Thoracic aorta (tissue), 2 donors: ENCODE data around the gene PER1. TPM values are rescaled to one million over a fixed set of nuclear protein-coding genes. Genes with fewer than 3 reads are reported as not detected.
"Not testable (repeated sequence)": the region's sequence is repeated elsewhere in the genome, so short reads cannot be mapped to it uniquely, and the experiment has no call there.

Source experiments
- ATAC-seq: fragments of 150-250 bp; one replicate; pipeline ENCODE4 v1.8.0; 2017; ENCODE audit warnings: low read depth; ENCODE audit not compliant: insufficient number of reproducible peaks, low FRiP score
- DNase-seq: peaks from one replicate; pipeline ENCODE4 v3.0.0-alpha.2; 2020; ENCODE audit warnings: low spot score
- H3K27ac ChIP-seq, 2 donors: fragments of 200-600 bp; sonication (generic); 1 replicate in 1 of 2; 2 replicates in 1 of 2; pipeline ENCODE4 v1.5.1; 2016; ENCODE audit warnings: mild to moderate bottlenecking in 2 of 2, moderate library complexity in 2 of 2
- H3K27me3 ChIP-seq: fragments of 200-600 bp; sonication (generic); replicated peaks from 2 replicates; pipeline ENCODE4 v1.6.0; 2016; ENCODE audit warnings: mild to moderate bottlenecking; ENCODE audit not compliant: insufficient read depth
- H3K36me3 ChIP-seq: fragments of 200-600 bp; sonication (generic); one replicate; pipeline ENCODE4 v1.5.1; 2016
- H3K4me1 ChIP-seq, 2 donors: fragments of 200-600 bp; sonication (generic); 1 replicate in 1 of 2; 2 replicates in 1 of 2; pipeline versions ENCODE4 v1.5.1 to v1.6.0; 2016; ENCODE audit warnings: low read depth in 2 of 2, mild to moderate bottlenecking in 1 of 2; ENCODE audit not compliant: control insufficient read depth in 1 of 2
- H3K4me3 ChIP-seq: fragments of 200-600 bp; sonication (generic); 2 replicates; pipeline ENCODE4 v1.5.1; 2016; ENCODE audit warnings: mild to moderate bottlenecking
- H3K9me3 ChIP-seq: fragments of 200-600 bp; sonication (generic); 2 replicates; pipeline ENCODE4 v1.5.1; 2016
- total RNA-seq, 2 donors: library from RNA; depleted of rRNA; stranded (reverse); fragments of >200 nt; gene quantifications; one replicate each; pipeline versions ENCODE4 v1.1.0 to v1.2.3, GENCODE V29; 2016
- TF ChIP-seq, protein P1 (sequence below): fragments of 200-600 bp; sonication (generic); IDR thresholded peaks from one replicate; pipeline ENCODE4 v1.5.1; 2019; ENCODE audit warnings: antibody characterized with exemption

The PER1 gene
- total RNA-seq, 2 donors from 2014 or later: 175 to 292 TPM

DNA sequence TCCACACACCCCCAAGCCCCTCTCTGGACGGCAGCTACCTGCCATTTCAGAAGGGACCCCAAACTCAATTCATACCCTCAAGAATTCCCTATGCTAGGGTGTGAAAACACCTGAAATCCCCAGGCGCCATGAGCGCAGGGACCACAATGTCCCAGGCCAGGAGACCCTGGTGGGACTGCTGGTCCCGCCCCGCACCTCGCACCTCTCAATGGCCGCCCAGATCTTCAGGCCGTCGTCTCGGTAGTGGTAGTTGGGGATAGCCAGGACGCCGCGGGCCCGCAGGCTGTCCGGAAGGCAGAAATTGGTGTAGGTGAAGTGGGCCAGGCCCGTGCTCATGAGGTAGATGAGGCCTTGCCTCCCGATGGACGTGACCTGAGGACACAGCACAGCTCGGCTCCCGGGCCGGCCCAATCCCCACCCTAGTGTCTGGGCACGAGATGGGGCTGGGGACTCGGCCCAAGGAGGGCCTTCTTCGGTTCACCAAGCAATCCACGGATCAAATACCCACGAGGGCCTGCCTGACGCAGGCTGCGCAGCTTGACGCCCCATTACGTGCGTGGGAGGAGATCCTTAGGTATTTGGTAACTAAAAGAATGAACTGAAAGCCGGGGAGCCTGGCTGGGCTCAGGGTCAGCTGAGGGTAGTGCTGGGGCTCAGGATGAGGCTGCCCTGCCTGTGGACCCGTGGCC, 43.1 kb downstream of the PER1 start:
- Histone ChIP-seq H3K4me1 (peaks cover 0 to 7% of the 10 kb centered on the region in 2 donors), H3K27ac (no peak overlapping the region), H3K4me3 (no peak overlapping the region), H3K27me3 (no peaks in the 10 kb centered on the region), H3K36me3 (no peaks in the 10 kb centered on the region), H3K9me3 (no peaks in the 10 kb centered on the region)
- no peak for DNase-seq
- TF ChIP-seq, protein P1, sequence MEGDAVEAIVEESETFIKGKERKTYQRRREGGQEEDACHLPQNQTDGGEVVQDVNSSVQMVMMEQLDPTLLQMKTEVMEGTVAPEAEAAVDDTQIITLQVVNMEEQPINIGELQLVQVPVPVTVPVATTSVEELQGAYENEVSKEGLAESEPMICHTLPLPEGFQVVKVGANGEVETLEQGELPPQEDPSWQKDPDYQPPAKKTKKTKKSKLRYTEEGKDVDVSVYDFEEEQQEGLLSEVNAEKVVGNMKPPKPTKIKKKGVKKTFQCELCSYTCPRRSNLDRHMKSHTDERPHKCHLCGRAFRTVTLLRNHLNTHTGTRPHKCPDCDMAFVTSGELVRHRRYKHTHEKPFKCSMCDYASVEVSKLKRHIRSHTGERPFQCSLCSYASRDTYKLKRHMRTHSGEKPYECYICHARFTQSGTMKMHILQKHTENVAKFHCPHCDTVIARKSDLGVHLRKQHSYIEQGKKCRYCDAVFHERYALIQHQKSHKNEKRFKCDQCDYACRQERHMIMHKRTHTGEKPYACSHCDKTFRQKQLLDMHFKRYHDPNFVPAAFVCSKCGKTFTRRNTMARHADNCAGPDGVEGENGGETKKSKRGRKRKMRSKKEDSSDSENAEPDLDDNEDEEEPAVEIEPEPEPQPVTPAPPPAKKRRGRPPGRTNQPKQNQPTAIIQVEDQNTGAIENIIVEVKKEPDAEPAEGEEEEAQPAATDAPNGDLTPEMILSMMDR: no peak
- ATAC-seq: no peak

DNA sequence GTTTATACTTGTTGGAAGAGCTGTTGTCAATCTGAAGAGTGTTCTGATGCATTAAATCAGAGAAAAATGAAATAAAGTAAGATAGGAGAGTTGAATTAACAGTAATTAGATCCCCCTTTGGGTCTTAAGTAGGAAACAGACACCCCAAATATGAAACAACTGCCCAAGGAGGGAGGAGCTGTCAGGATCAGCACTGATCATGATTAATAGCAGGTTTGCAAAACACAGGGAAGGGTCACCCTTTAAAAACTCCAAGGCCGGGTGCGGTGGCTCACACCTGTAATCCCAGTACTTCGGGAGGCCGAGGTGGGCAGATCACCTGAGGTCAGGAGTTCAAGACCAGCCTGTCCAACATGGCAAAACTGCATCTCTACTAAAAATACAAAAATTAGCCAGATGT, 45.2 kb downstream of the PER1 start:
- not testable (repeated sequence) for H3K4me3 ChIP-seq, ATAC-seq

DNA sequence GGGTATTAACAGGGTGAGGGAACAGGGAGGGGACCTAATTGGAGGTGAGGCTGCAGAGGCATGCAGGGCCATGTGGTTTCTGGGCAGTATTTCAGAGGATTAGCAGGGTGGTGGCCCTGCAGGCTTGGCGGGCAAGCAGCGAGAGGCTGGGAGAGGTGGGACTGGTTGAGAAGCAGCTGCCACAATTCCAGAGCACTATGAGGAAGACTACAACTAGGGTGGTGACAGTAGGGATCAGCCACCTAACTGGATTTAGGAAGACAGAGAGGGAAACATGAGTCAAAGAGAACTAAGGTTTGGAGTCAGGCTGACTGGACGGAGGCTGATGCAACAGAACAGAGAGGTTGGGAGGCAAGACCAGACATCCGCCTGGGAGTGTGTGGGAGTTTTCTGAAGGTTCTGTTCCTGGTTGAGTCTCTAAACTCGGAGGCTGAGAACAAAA, 46.2 kb downstream of the PER1 start:
- Histone ChIP-seq H3K4me1 (peaks cover 0 to 7% of the 10 kb centered on the region in 2 donors), H3K27ac (no peak overlapping the region), H3K36me3 (no peaks in the 10 kb centered on the region), H3K9me3 (no peaks in the 10 kb centered on the region), H3K27me3 (no peaks in the 10 kb centered on the region), H3K4me3 (no peak overlapping the region)
- DNase-seq: no peak
- TF ChIP-seq, protein P1: no peak
- no peak for ATAC-seq

More for the DNA sequence above, 45.2 kb downstream of the PER1 start:
- H3K4me1 ChIP-seq, DNase-seq, H3K27me3 ChIP-seq, H3K9me3 ChIP-seq, H3K36me3 ChIP-seq, H3K27ac ChIP-seq: not testable (repeated sequence)

DNA sequence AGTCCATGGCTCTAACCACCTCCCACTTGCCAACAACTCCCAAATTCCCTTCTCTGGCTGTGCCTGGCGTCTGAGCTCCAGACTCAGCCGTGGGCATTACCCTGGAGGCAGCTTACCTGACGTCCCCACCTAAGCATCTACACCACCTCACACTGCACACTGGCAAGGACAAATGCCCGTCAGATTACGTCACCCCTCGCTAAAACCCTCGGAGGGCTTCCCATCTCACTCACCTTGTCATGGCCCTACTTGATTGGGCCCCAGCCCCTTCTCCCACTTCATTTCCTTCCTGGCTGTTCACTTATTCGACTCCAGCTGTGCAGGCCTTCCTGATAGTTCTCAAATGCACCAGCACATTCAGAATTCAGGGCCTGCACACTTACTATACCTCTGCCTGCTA, 47.3 kb downstream of the PER1 start:
- no peaks in the 10 kb centered on the region for H3K27me3 ChIP-seq
- peaks cover 0 to 2% of the 10 kb centered on the region in 2 donors for H3K4me1 ChIP-seq
- ATAC-seq (no peak), DNase-seq (no peak)
- no peaks in the 10 kb centered on the region for H3K9me3 ChIP-seq
- H3K27ac ChIP-seq: no peak overlapping the region
- no peaks in the 10 kb centered on the region for H3K36me3 ChIP-seq
- no peak overlapping the region for H3K4me3 ChIP-seq
- TF ChIP-seq, protein P1: no peak

DNA sequence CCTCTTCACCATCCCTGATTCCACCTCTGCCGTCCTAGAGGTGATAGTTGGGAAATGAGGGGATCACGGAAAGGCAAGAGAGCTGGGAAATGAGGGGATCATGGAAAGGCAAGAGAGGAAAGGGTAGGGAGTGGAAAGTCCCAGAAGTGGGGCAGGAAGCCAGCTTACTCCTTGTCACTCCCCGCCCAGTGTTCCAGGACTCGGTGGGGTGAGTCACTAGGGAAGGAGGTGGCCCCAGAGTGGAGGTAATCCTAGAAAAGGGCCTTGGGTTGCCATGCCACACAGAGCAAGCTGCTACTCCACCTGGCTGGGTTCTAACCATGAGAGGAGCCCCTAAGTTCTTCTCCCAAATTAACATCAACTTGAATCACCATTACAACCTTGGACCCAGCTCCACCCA, 48.7 kb downstream of the PER1 start:
- Histone ChIP-seq H3K9me3 (no peaks in the 10 kb centered on the region), H3K36me3 (no peaks in the 10 kb centered on the region), H3K4me1 (no peaks in the 10 kb centered on the region), H3K27me3 (no peaks in the 10 kb centered on the region), H3K27ac (no peak overlapping the region), H3K4me3 (no peak overlapping the region)
- TF ChIP-seq, protein P1: no peak
- DNase-seq: no peak
- ATAC-seq: no peak

DNA sequence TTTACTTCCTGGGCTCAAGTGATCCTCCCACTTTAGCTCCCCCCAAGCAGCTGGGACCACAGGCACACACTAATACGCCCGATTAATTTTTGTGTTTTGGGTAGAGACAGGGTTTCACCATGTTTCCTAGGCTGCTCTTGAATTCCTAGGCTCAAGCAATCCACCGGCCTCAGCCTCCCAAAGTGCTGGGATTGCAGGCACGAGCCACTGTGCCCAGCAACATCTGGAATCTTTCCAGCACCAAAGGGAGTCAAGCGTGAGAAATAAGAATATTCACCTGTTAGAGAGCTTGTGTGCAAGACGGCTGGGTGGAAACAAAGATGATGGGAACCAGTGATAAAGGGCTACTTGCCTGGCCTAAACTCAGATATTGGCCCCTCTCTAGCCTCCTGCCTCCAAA, 50.5 kb downstream of the PER1 start:
- no peaks in the 10 kb centered on the region for H3K27me3 ChIP-seq
- H3K9me3 ChIP-seq: no peaks in the 10 kb centered on the region
- TF ChIP-seq, protein P1: no peak
- H3K4me1 ChIP-seq: no peaks in the 10 kb centered on the region
- H3K27ac ChIP-seq: no peak overlapping the region
- H3K4me3 ChIP-seq: no peak overlapping the region
- ATAC-seq (no peak), DNase-seq (no peak)
- no peaks in the 10 kb centered on the region for H3K36me3 ChIP-seq
